BE2C (cell line): ENCODE data around the gene MARCHF5.
"Not testable (repeated sequence)": the region's sequence is repeated elsewhere in the genome, so short reads cannot be mapped to it uniquely, and the experiment has no call there.

Source experiments
- DNase-seq: peaks from one replicate; pipeline ENCODE4 v3.0.0-alpha.2; 2020
- H3K27me3 ChIP-seq: fragments of 250-450 bp; sonication (Bioruptor Pico); 2 replicates; pipeline ENCODE4 v1.5.1; 2020; ENCODE audit warnings: mild to moderate bottlenecking
- H3K36me3 ChIP-seq: fragments of 250-450 bp; sonication (Bioruptor Pico); 2 replicates; pipeline ENCODE4 v1.5.1; 2020; ENCODE audit warnings: mild to moderate bottlenecking
- H3K4me1 ChIP-seq: fragments of 250-450 bp; sonication (Bioruptor Pico); 2 replicates; pipeline ENCODE4 v1.5.1; 2020
- H3K4me3 ChIP-seq: 2 replicates; pipeline ENCODE4 v1.5.1; 2011; ENCODE audit warnings: low read depth, low read length
- H3K9me3 ChIP-seq: fragments of 250-450 bp; sonication (Bioruptor Pico); 2 replicates; pipeline ENCODE4 v1.5.1; 2020
- CTCF ChIP-seq: IDR thresholded peaks from 2 replicates; pipeline ENCODE4 v1.5.1; 2012; ENCODE audit warnings: mild to moderate bottlenecking, low read depth, low read length

The MARCHF5 gene

GRCh38 chr10:92342796-92343195, 51.8 kb downstream of the MARCHF5 start:
- Histone ChIP-seq H3K9me3 (no peaks in the 10 kb centered on the region), H3K4me1 (no peaks in the 10 kb centered on the region), H3K27me3 (no peaks in the 10 kb centered on the region), H3K4me3 (no peak overlapping the region), H3K36me3 (no peaks in the 10 kb centered on the region)
- DNase-seq = no peak
- TF ChIP-seq CTCF = no peak

- not testable (repeated sequence) for H3K9me3 ChIP-seq, DNase-seq, H3K4me3 ChIP-seq, H3K36me3 ChIP-seq, H3K27me3 ChIP-seq, H3K4me1 ChIP-seq
Measured at GRCh38 chr10:92345575-92345974, 54.6 kb downstream of the MARCHF5 start.

GRCh38 chr10:92347035-92347676, 56.2 kb downstream of the MARCHF5 start:
- not testable (repeated sequence) for H3K4me1 ChIP-seq, H3K36me3 ChIP-seq, H3K9me3 ChIP-seq, DNase-seq, H3K27me3 ChIP-seq, H3K4me3 ChIP-seq

- no peak for DNase-seq
- Histone ChIP-seq H3K27me3 (no peaks in the 10 kb centered on the region), H3K36me3 (peaks cover 9% of the 10 kb centered on the region), H3K4me3 (no peak overlapping the region), H3K9me3 (no peaks in the 10 kb centered on the region), H3K4me1 (no peaks in the 10 kb centered on the region)
- no peak for TF ChIP-seq CTCF
Measured at GRCh38 chr10:92350411-92350810, 59.4 kb downstream of the MARCHF5 start.

GRCh38 chr10:92354587-92354986, 63.6 kb downstream of the MARCHF5 start:
- Histone ChIP-seq H3K4me3 (no peak overlapping the region), H3K36me3 (peaks cover 3% of the 10 kb centered on the region), H3K9me3 (no peaks in the 10 kb centered on the region), H3K27me3 (no peaks in the 10 kb centered on the region), H3K4me1 (no peaks in the 10 kb centered on the region)
- DNase-seq = no peak
- TF ChIP-seq CTCF = no peak

- Histone ChIP-seq H3K9me3 (no peaks in the 10 kb centered on the region), H3K4me1 (no peaks in the 10 kb centered on the region), H3K4me3 (no peak overlapping the region), H3K36me3 (no peaks in the 10 kb centered on the region; the same call in 1 of the 2 replicates), H3K27me3 (no peaks in the 10 kb centered on the region)
- no peak for TF ChIP-seq CTCF
- no peak for DNase-seq
Measured at GRCh38 chr10:92356041-92356440, 65.1 kb downstream of the MARCHF5 start.

- no peak for DNase-seq
- Histone ChIP-seq H3K4me1 (no peaks in the 10 kb centered on the region), H3K36me3 (no peaks in the 10 kb centered on the region), H3K4me3 (no peak overlapping the region), H3K9me3 (no peaks in the 10 kb centered on the region), H3K27me3 (no peaks in the 10 kb centered on the region)
- TF ChIP-seq CTCF = no peak
Measured at GRCh38 chr10:92363498-92363897, 72.5 kb downstream of the MARCHF5 start.
